Stimulated activated CD4-positive, alpha-beta T cell treated with anti-CD3 and anti-CD28 coated beads, Interleukin-1b, Interleukin-23, amount 100 ng/mL, for 1 hour (primary cell): ENCODE measurements around the gene TMEM273.

Experiments used
- DNase-seq, 2 donors: peaks; one replicate each; pipeline ENCODE4 v3.0.0-alpha.2; 2020; ENCODE audit warnings: low read depth in 2 of 2

Gene TMEM273

GRCh38 chr10:49176310-49177268, 11.6 kb downstream of the TMEM273 start:
- DNase-seq, result no peak

DNA sequence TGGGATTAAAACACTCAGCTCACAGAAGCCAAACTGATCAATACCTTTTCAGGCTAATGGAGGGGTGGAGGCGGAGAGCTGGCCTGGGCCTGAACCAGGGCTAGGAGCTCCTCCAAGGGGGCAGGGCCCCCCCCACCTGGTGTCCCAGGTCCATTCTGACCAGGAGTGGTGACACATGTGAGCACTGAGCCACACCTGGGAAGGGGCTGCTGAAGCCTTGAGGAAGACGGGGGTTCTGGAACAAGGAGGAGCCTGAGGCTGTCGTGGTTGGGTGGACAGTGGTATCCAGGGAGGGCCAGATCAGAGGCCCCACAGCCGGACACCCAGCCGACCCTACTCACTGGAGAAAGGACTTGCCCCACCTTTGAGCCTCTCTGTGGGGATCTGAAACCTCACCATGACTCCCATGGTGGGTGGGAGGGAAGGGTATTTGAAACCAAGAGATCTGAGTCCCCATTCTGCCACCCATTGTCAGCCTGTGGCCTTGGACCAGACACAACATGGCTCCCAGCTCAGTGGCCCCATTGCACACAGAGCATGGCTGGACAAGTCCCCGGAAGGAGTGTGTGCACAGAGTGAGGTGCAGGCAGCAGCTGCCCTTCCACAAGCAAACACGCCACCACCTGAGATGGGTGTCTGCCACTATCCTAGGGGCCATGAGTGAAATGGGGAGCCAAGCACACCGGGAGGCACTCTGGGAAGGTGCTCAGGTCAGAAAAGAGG, 12.4 kb downstream of the TMEM273 start:
- DNase-seq, result no peak

DNA sequence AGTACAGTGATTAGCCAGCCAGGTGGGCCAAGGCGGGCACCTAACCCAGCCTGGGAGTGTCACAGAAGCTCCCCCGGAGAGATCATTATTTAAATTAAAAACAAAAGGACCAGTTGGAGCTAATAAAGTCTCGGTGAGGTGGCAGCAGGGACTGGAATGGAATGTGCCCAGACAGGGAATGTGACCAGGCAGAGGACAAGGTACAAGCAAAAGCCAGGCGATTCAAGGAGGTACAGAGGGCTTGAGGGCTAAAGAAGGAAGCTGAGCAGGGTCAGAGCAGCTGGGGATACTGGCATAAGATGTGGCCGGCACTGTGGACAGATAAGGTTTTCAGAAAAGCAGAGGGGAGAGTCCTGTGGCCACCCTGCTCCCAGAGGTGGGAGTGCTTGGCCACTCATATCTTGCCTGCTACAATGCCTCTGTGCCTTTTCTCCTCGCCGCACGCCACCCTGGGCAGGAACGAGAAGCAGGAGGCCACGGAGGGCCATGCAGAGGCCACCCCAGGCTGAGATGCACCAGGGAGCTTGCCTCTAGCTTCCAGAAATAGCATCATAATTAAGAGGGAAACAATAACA, 13.2 kb downstream of the TMEM273 start:
- DNase-seq, result no peak

GRCh38 chr10:49174261-49174925, 13.8 kb downstream of the TMEM273 start:
- no peak for DNase-seq

- no peak for DNase-seq
These were observed 14.3 kb downstream of the TMEM273 start for GRCh38 chr10:49173853-49174252.

DNA sequence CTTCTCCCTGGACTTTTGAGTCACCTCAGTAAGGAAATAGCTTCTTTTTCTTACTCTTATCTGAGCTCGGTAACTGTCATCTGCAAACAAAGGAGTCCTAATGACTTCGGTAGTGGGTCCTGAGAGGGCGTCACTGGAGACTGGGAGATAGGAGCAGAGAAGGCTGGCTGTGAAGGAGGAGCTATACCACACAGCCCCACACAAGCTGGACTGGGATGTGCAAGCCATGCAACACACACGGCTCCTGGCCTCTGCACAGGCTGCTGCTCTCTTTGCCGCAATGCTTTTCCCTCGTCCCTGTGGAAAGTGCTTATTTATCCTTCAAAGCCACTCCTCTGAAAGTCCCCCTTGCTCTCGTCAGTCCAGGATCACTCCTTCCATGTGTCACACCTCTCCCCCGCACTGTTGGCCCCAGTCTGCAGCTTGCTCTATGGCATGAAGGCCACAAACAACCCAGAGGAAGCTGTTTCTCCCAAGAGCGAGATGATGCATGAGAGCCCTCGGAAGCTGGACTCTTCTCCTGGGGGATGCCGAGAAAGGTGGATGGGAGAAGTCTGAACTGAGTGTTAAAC, 14.9 kb downstream of the TMEM273 start:
- no peak for DNase-seq

- DNase-seq, result no peak
These were observed 15.4 kb downstream of the TMEM273 start for GRCh38 chr10:49172777-49173132.

DNA sequence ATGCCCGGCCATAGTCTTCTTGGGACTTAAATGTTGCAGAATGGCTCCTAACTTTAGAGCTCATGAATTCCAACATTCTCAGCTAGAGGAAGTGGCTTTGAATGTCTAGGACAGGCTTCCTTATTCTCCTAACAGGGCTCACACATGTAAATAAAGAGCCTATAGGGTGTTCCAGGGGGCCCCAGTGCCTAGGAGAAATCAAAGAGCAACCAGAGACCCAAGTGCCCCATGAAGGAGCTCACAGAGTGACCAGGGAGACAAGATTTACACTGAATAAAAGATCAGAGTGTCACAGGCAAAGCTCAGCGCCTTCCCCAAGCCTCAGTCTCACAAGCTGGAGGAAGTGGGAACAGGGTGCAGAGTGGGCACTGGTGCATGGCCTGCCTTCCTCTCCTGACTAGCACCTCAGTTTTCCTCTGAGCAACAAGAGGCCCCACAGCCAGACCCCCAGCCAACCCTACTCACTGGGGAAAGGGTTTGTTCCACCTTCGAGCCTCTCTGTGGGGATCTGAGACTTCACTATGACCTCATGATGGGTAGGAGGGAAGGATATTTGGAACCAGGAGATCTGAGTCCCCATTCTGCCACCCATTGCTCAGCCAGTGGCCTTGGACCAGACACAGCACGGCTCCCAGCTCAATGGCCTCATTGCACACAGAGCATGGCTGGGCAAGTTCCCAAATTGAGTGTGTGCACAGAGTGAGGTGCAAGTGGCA, 16.0 kb downstream of the TMEM273 start:
- no peak for DNase-seq

- no peak for DNase-seq
These were observed 16.7 kb downstream of the TMEM273 start for GRCh38 chr10:49171326-49172060.

GRCh38 chr10:49170632-49171325, 17.4 kb downstream of the TMEM273 start:
- no peak for DNase-seq

- DNase-seq, result no peak
These were observed 18.4 kb downstream of the TMEM273 start for GRCh38 chr10:49169776-49170175.

- DNase-seq, result no peak
These were observed 19.2 kb downstream of the TMEM273 start for GRCh38 chr10:49168831-49169500.

GRCh38 chr10:49168171-49168540, 20.0 kb downstream of the TMEM273 start:
- no peak for DNase-seq

- DNase-seq, result no peak
These were observed 20.6 kb downstream of the TMEM273 start for GRCh38 chr10:49167425-49168170.

GRCh38 chr10:49166484-49167400, 21.4 kb downstream of the TMEM273 start:
- DNase-seq, result no peak

- no peak for DNase-seq
These were observed 22.2 kb downstream of the TMEM273 start for GRCh38 chr10:49165821-49166483.

- DNase-seq, result no peak
These were observed 22.9 kb downstream of the TMEM273 start for GRCh38 chr10:49165259-49165658.
